Mucosa of rectum (tissue), 2 donors: ENCODE results near the gene PAX5.

Experiments
- H3K27ac ChIP-seq, 2 donors: one replicate each; pipeline ENCODE4 v1.7.0; 2013; ENCODE audit warnings: inconsistent platforms in 2 of 2, low read depth in 2 of 2, low read length in 2 of 2
- H3K27me3 ChIP-seq, 2 donors: one replicate each; pipeline ENCODE4 v1.7.0; 2013; ENCODE audit warnings: low read length in 2 of 2; ENCODE audit not compliant: control insufficient read depth in 2 of 2, insufficient read depth in 2 of 2
- H3K36me3 ChIP-seq, 2 donors: one replicate each; pipeline ENCODE4 v1.7.0; 2013; ENCODE audit warnings: low read length in 2 of 2; ENCODE audit not compliant: control insufficient read depth in 2 of 2, insufficient read depth in 2 of 2
- H3K4me1 ChIP-seq, 2 donors: one replicate each; pipeline ENCODE4 v1.7.0; 2013; ENCODE audit warnings: low read length in 2 of 2, mild to moderate bottlenecking in 1 of 2; ENCODE audit not compliant: control insufficient read depth in 2 of 2, insufficient read depth in 2 of 2
- H3K4me3 ChIP-seq, 2 donors: one replicate each; pipeline ENCODE4 v1.7.0; 2013; ENCODE audit warnings: low read length in 2 of 2
- H3K9ac ChIP-seq, 2 donors: one replicate each; pipeline ENCODE4 v1.7.0; 2013; ENCODE audit warnings: low read length in 2 of 2, low read depth in 1 of 2, mild to moderate bottlenecking in 1 of 2
- H3K9me3 ChIP-seq, 2 donors: one replicate each; pipeline ENCODE4 v1.7.0; 2013; ENCODE audit warnings: low read length in 2 of 2; ENCODE audit not compliant: control insufficient read depth in 2 of 2
- donor health status: healthy.
- donor health status: Normal muscosa, but diverticular disease.

Gene PAX5

GRCh38 chr9:36923025-36923625 is 110.9 kb downstream of the PAX5 start:
- H3K4me1 ChIP-seq = no peaks in the 10 kb centered on the region
- H3K9ac ChIP-seq = no peak overlapping the region
- H3K9me3 ChIP-seq = no peaks in the 10 kb centered on the region
- no peak overlapping the region for H3K4me3 ChIP-seq
- H3K27me3 ChIP-seq = no peaks in the 10 kb centered on the region
- H3K27ac ChIP-seq = no peak overlapping the region
- no peaks in the 10 kb centered on the region for H3K36me3 ChIP-seq

- Histone ChIP-seq H3K4me1 (no peaks in the 10 kb centered on the region), H3K4me3 (no peak overlapping the region), H3K27ac (no peak overlapping the region), H3K36me3 (no peaks in the 10 kb centered on the region), H3K9me3 (no peaks in the 10 kb centered on the region), H3K27me3 (no peaks in the 10 kb centered on the region), H3K9ac (no peak overlapping the region)
These were observed 111.5 kb downstream of the PAX5 start for GRCh38 chr9:36922548-36922947.

GRCh38 chr9:36914212-36914577 is 119.9 kb downstream of the PAX5 start:
- no peak overlapping the region for H3K27ac ChIP-seq
- H3K9me3 ChIP-seq = no peaks in the 10 kb centered on the region
- H3K4me1 ChIP-seq = no peaks in the 10 kb centered on the region
- no peak overlapping the region for H3K9ac ChIP-seq
- H3K27me3 ChIP-seq = no peaks in the 10 kb centered on the region
- H3K36me3 ChIP-seq = no peaks in the 10 kb centered on the region
- H3K4me3 ChIP-seq = no peak overlapping the region

GRCh38 chr9:36913393-36914211 is 120.5 kb downstream of the PAX5 start:
- Histone ChIP-seq H3K4me3 (no peak overlapping the region), H3K27me3 (no peaks in the 10 kb centered on the region), H3K27ac (no peak overlapping the region), H3K4me1 (no peaks in the 10 kb centered on the region), H3K9me3 (no peaks in the 10 kb centered on the region), H3K9ac (no peak overlapping the region), H3K36me3 (no peaks in the 10 kb centered on the region)

- no peak overlapping the region for H3K4me3 ChIP-seq
- no peak overlapping the region for H3K27ac ChIP-seq
- H3K9ac ChIP-seq = no peak overlapping the region
- H3K27me3 ChIP-seq = no peaks in the 10 kb centered on the region
- no peaks in the 10 kb centered on the region for H3K4me1 ChIP-seq
- H3K9me3 ChIP-seq = no peaks in the 10 kb centered on the region
- H3K36me3 ChIP-seq = no peaks in the 10 kb centered on the region
These were observed 121.4 kb downstream of the PAX5 start for GRCh38 chr9:36912620-36913019.

- no peak overlapping the region for H3K27ac ChIP-seq
- no peaks in the 10 kb centered on the region for H3K4me1 ChIP-seq
- peaks cover 0 to 2% of the 10 kb centered on the region in 2 donors for H3K27me3 ChIP-seq
- H3K9ac ChIP-seq = no peak overlapping the region
- H3K4me3 ChIP-seq = no peak overlapping the region
- no peaks in the 10 kb centered on the region for H3K36me3 ChIP-seq
- no peaks in the 10 kb centered on the region for H3K9me3 ChIP-seq
These were observed 122.3 kb downstream of the PAX5 start for GRCh38 chr9:36911601-36912412.

- no peaks in the 10 kb centered on the region for H3K9me3 ChIP-seq
- no peak overlapping the region for H3K4me3 ChIP-seq
- H3K4me1 ChIP-seq = no peaks in the 10 kb centered on the region
- no peaks in the 10 kb centered on the region for H3K36me3 ChIP-seq
- H3K9ac ChIP-seq = no peak overlapping the region
- no peak overlapping the region for H3K27ac ChIP-seq
- H3K27me3 ChIP-seq = peaks cover 2 to 3% of the 10 kb centered on the region in 2 donors
These were observed 123.0 kb downstream of the PAX5 start for GRCh38 chr9:36911037-36911436.

GRCh38 chr9:36906492-36906891 is 127.6 kb downstream of the PAX5 start:
- Histone ChIP-seq H3K27me3 (peaks cover 6 to 9% of the 10 kb centered on the region in 2 donors), H3K4me3 (no peak overlapping the region), H3K36me3 (no peaks in the 10 kb centered on the region), H3K4me1 (no peaks in the 10 kb centered on the region), H3K9ac (no peak overlapping the region), H3K9me3 (no peaks in the 10 kb centered on the region), H3K27ac (no peak overlapping the region)

- no peaks in the 10 kb centered on the region for H3K9me3 ChIP-seq
- no peak overlapping the region for H3K27ac ChIP-seq
- H3K36me3 ChIP-seq = no peaks in the 10 kb centered on the region
- peaks cover 6 to 9% of the 10 kb centered on the region in 2 donors for H3K27me3 ChIP-seq
- no peak overlapping the region for H3K9ac ChIP-seq
- no peak overlapping the region for H3K4me3 ChIP-seq
- H3K4me1 ChIP-seq = no peaks in the 10 kb centered on the region
These were observed 128.7 kb downstream of the PAX5 start for GRCh38 chr9:36905101-36906066.
